H1 (cell line): ENCODE data around the gene GPR63. TPM values are rescaled to one million over a fixed set of nuclear protein-coding genes. Genes with fewer than 3 reads are reported as not detected.

Experiments
- JUN ChIP-seq: IDR thresholded peaks from 2 replicates; pipeline ENCODE4 v1.6.1; 2011; ENCODE audit warnings: low read depth, mild to moderate bottlenecking, improper control_type of control experiment, low read length
- JUND ChIP-seq: IDR thresholded peaks from 2 replicates; pipeline ENCODE4 v1.6.1; 2011; ENCODE audit warnings: mild to moderate bottlenecking, improper control_type of control experiment, low read length
- NANOG ChIP-seq: IDR thresholded peaks from 2 replicates; pipeline ENCODE4 v1.6.1; 2011; ENCODE audit warnings: low read length, low read depth, mild to moderate bottlenecking, inconsistent platforms; ENCODE audit not compliant: insufficient read depth, poor library complexity, severe bottlenecking
- POLR2A ChIP-seq, 2 experiments: IDR thresholded peaks; 1 replicate in 1 of 2; 2 replicates in 1 of 2; pipeline ENCODE4 v1.6.1; 2011; ENCODE audit warnings: low read depth in 2 of 2, low read length in 2 of 2, mild to moderate bottlenecking in 2 of 2; ENCODE audit errors: control extremely low read depth in 1 of 2
- RAD21 ChIP-seq, 2 experiments: IDR thresholded peaks in 1 of 2; conservative IDR thresholded peaks in 1 of 2; 2 replicates each; pipeline ENCODE4 v1.6.1; 2011; ENCODE audit warnings: low read depth in 2 of 2, low read length in 2 of 2, improper control_type of control experiment in 1 of 2, inconsistent platforms in 1 of 2, mild to moderate bottlenecking in 1 of 2, moderate library complexity in 1 of 2
- SRF ChIP-seq: IDR thresholded peaks from 2 replicates; pipeline ENCODE4 v1.6.1; 2011; ENCODE audit warnings: mild to moderate bottlenecking, low read depth, low read length, moderate library complexity
- ZNF274 ChIP-seq: IDR thresholded peaks from 2 replicates; pipeline ENCODE4 v1.7.0; 2012; ENCODE audit warnings: low read length, borderline replicate concordance; ENCODE audit errors: extremely low read depth
- polyA plus RNA-seq, 7 experiments: library from polyadenylated mRNA; depleted of rRNA in 3 of 7; stranded (reverse) in 5 of 7; unstranded in 2 of 7; fragments of >200 nt in 5 of 7; fragments of 200-250 nt in 2 of 7; gene quantifications; 1 replicate in 5 of 7; 2 replicates in 1 of 7; 4 replicates in 1 of 7; pipeline versions ENCODE4 v1.2.1 to v1.2.3, GENCODE V29; 2011 to 2013; ENCODE audit warnings: missing spikeins in 2 of 7, mixed read lengths in 2 of 7
- total RNA-seq: library from RNA; stranded (reverse); fragmentation: NEBNext Ultra II Directional; extraction: Animal tissue kit (Norgen Biotek cat#: 25700); gene quantifications from 2 replicates; pipeline ENCODE4 v1.2.1, GENCODE V29; 2021

Gene GPR63
- total and polyA plus RNA-seq, 2 of the 8 experiments (the other 6 are each of a cell fraction or from before 2014, with no cell fraction given): 6.1 to 11.6 TPM

- TF ChIP-seq JUN (no peak), RAD21 (IDR thresholded peaks at IDR 0.05 in 1 of 2, conservative IDR thresholded peaks at IDR 0.05 in 1 of 2; ENCODE audit: low read depth in 2 of 2, low read length in 2 of 2) (no peak), ZNF274 (no peak), JUND (no peak), SRF (no peak), POLR2A (IDR thresholded peaks at IDR 0.05; ENCODE audit: control extremely low read depth in 1 of 2, low read depth in 2 of 2, low read length in 2 of 2) (no peak), NANOG (no peak)
These were observed 82.2 kb downstream of the GPR63 start (continued) for GRCh38 chr6:96755096-96755495.
